ENCODE results near the gene AP5Z1. TPM values are rescaled to one million over a fixed set of nuclear protein-coding genes. Genes with fewer than 3 reads are reported as not detected.
A peak's percentile ranks its signal among the peaks of the same experiment; 100 is the strongest.

The AP5Z1 gene, protein sequence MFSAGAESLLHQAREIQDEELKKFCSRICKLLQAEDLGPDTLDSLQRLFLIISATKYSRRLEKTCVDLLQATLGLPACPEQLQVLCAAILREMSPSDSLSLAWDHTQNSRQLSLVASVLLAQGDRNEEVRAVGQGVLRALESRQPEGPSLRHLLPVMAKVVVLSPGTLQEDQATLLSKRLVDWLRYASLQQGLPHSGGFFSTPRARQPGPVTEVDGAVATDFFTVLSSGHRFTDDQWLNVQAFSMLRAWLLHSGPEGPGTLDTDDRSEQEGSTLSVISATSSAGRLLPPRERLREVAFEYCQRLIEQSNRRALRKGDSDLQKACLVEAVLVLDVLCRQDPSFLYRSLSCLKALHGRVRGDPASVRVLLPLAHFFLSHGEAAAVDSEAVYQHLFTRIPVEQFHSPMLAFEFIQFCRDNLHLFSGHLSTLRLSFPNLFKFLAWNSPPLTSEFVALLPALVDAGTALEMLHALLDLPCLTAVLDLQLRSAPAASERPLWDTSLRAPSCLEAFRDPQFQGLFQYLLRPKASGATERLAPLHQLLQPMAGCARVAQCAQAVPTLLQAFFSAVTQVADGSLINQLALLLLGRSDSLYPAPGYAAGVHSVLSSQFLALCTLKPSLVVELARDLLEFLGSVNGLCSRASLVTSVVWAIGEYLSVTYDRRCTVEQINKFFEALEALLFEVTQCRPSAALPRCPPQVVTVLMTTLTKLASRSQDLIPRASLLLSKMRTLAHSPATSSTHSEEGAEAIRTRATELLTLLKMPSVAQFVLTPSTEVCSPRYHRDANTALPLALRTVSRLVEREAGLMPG
- 17.6 and 18.4 TPM in 2 replicates for total RNA-seq

GRCh38 chr7:4775250-4775847, at the start of gene AP5Z1:
Gene AP5Z1, plus strand, starts transcription at chr7:4775623. Its CDS starts 93 bp downstream, at chr7:4775716.
- peak; percentile 90 for DNase-seq (ENCODE audit: low read depth)

- DNase-seq (ENCODE audit: low read depth), result no peak
Measured at GRCh38 chr7:4725850-4726450, 49.5 kb upstream of the AP5Z1 start.

DNA sequence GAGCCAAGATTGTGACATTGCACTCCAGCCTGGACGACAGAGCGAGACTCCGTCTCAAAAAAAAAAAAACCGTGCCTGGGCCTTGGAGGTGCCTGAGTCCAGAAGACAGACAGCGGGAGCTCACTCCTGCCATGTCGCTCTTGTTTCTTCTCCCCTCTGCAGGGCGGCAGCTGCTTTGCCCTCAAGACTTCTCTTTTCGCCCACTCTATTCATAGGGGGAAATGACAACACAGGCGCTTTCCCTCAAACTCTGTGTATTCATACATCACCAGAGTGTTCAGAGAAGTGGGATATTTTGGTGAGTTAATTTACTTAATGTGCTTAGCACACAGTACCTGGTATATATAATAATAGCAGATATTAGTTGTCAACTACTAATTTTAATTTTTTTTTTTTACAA, 48.9 kb upstream of the AP5Z1 start:
- no peak for DNase-seq (ENCODE audit: low read depth)

- no peak for DNase-seq (ENCODE audit: low read depth)
Measured at GRCh38 chr7:4727914-4728705, 47.3 kb upstream of the AP5Z1 start.

DNA sequence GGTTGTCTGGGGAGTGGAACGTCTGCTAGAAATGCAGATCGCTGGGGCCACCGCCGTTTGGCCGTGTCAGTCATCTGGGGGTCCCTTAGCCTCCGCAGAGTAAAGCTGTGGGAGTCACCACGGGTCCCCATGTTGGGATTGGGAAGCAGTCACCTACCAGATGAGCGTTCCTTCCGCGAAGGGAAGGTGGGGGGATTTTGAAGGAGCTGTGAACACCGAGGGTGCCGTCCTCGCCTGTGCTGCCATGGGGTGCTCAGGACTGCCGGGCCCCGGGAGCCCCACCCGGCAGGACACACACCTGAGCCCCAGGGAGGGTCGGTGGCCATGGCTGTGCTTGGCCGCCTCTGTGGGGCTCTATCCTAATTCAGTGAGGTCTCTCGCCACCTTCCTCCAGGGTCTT, 46.2 kb upstream of the AP5Z1 start:
- DNase-seq (ENCODE audit: low read depth), result no peak

- no peak for DNase-seq (ENCODE audit: low read depth)
Measured at GRCh38 chr7:4730276-4730675, 45.1 kb upstream of the AP5Z1 start.

GRCh38 chr7:4730971-4731370, 44.5 kb upstream of the AP5Z1 start:
- DNase-seq (ENCODE audit: low read depth), result no peak

- no peak for DNase-seq (ENCODE audit: low read depth)
Measured at GRCh38 chr7:4731803-4732202, 43.6 kb upstream of the AP5Z1 start.

GRCh38 chr7:4733936-4734528, 41.4 kb upstream of the AP5Z1 start:
- DNase-seq (ENCODE audit: low read depth), result no peak

DNA sequence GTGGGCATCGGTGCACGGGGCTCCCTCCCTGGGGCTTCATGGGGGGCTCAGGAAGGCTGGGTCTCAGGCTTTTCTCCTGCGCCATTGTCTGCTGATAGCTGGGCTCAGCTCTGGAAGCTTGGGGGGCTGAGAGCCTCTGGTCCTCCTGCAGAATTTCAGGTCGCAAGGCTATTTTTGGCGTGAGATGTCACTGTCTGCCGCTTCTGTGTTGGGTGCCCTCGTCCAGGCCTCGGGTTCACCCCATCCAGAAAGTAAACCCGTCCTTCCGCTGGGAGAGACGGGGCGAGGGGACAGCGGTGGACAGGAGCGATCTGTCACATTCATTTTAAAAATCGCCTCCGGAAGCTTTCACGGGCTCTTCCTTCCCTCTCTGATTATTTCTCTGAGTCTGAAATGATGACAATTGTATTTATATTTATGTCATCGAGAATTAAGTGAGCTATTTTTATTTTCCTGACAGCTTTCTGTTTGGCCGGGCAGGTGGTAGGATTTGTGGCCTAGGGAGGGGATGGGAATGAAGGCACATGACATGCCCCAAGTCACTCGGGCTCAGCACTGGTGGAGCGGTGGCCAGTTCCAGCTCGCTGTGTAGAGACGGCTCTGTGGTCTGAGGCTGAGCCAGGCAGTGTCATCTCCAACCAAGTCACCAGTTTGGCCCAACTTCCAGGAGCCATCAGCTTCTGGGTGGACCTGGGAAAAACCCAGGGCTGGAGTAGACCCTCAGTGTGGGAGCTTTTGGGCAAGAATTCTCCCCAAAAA, 40.7 kb upstream of the AP5Z1 start:
- DNase-seq (ENCODE audit: low read depth), result no peak

DNA sequence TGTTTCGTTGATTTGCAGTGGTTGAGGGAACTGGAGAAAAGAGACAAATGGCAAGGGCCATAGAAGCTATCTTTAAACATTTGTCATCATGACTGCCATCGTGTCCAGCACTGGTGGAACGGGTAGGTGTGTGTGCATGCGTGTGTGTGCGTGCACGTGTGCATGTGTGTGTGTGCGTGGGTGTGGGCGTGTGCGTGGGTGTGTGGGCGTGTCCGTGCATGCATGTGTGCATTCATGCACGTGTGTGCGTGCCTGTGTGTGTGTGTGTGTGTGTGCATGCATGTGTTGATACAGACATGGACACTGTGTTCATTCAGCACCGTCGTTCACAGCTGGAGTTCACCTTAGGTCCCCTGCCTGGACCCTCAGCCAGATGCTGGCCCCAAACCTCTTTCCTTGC, 38.1 kb upstream of the AP5Z1 start:
- no peak for DNase-seq (ENCODE audit: low read depth)

DNA sequence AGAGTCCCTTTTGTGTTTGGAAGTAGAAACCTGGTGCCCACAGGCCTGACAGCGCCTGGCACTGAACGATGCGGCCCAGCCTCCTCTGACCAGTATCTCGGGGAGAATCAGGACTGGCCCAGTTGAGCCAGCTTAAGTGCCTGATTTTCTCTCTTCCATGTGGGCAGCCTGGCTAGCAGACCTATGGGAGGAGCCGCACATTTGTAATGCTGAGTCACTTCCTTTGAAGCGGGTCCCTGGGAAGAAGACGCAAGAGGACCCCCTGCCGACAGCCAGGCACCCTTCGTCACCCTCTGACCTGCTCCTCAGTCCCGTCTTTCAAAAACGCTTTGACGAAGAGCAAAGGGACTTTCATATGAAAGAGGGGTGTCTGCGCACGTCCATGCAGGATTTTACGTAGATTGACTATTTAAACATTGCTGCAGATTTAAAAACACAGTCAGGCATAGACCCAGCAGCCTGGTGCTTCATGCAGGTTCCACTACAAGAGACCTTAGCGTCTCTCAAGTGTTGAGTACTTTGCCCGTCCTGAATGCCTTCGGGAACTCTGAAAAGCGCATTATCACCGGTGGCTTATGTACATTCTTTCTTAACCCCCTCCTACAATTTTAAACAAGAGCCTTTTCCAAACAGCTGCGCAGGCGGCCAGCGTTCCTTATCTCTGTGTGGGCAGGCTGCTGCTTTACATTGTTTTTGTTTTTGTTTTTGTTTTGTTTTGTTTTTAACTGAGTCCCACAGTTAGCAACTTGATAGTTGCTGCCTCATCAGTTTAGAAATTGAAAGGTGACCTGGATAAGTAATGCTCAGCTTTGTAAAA, 36.5 kb upstream of the AP5Z1 start:
- peak; percentile 88 for DNase-seq (ENCODE audit: low read depth)

DNA sequence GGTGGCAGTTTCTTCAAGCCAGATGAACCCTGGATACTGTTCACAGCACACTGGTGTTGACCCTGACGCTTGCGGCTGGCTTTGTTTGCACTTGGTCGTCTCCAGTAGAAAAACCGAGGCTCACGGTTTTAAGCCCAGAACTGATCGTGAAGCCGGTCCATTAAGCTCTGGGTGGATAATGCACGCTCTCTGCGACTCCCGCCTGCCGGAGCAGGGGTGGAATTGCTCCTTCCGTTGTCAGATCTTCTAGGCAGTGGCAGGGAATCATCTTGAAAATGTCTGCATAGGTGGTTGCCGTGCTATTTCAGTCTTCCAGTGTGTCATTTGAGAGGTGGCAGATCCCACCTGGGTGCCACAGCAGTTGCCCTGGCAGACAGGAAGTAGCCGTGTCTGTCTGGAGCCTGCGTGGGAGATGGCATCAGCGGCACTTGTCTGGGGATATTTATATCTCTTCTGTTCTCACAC, 35.9 kb upstream of the AP5Z1 start:
- DNase-seq (ENCODE audit: low read depth), result peak; percentile 66

- no peak for DNase-seq (ENCODE audit: low read depth)
Measured at GRCh38 chr7:4740796-4741195, 34.6 kb upstream of the AP5Z1 start.

GRCh38 chr7:4742051-4742573, 33.3 kb upstream of the AP5Z1 start:
- no peak for DNase-seq (ENCODE audit: low read depth)

DNA sequence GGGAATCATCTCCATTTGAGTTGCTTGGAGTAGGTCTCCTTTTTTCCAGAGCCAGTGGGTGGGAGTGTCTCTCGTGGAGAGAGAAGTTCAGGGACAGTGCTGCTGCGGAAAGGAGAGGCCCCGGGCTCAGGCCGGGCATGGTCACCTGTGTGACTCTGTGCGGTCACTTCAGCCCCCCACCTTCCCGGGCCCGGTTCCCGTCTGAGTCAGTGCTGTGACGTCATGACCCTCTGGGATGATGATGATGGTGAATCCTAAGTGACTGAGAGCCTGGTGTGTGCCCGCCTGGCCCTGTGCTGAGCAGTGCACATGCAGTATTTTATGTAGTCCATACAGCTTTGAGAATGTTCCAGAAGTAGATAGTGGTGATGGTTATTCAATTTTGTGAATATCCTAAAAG, 32.6 kb upstream of the AP5Z1 start:
- no peak for DNase-seq (ENCODE audit: low read depth)

GRCh38 chr7:4744391-4745264, 30.8 kb upstream of the AP5Z1 start:
- DNase-seq (ENCODE audit: low read depth), result peak; percentile 99
